ENCODE results near the gene MKI67.

MKI67 gene

DNA sequence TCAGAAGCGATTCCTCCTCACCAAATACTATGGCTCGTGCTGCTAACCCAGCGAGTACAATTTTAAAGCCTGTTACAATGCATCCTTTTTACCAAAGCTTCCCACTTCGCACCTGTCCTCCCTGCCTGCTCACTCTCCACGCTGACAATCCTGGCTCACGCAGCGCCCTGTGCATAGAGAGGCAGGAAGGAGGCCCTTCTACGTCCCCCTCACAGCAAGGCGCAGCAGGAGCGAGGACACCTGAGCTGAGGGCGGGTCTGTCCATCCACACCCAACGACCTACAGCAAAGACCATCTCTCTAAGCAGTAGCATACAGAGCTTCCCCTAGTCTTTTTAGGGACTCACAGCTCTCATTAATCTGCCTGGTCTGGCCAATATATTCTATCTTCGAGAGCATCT is 46.0 kb downstream of the MKI67 start:
- DNase-seq = no peak

GRCh38 chr10:128078136-128078969 is 47.9 kb downstream of the MKI67 start:
- DNase-seq = peak; percentile 57

- no peak for DNase-seq
Observed at GRCh38 chr10:128077155-128077875, 48.9 kb downstream of the MKI67 start.

GRCh38 chr10:128074589-128074988 is 51.6 kb downstream of the MKI67 start:
- DNase-seq = no peak

- no peak for DNase-seq
Observed at GRCh38 chr10:128073890-128074289, 52.3 kb downstream of the MKI67 start.

- no peak for DNase-seq
Observed at GRCh38 chr10:128072941-128073645, 53.1 kb downstream of the MKI67 start.

- DNase-seq = no peak
Observed at GRCh38 chr10:128072046-128072445, 54.2 kb downstream of the MKI67 start.

- DNase-seq = no peak
Observed at GRCh38 chr10:128071417-128071782, 54.8 kb downstream of the MKI67 start.

DNA sequence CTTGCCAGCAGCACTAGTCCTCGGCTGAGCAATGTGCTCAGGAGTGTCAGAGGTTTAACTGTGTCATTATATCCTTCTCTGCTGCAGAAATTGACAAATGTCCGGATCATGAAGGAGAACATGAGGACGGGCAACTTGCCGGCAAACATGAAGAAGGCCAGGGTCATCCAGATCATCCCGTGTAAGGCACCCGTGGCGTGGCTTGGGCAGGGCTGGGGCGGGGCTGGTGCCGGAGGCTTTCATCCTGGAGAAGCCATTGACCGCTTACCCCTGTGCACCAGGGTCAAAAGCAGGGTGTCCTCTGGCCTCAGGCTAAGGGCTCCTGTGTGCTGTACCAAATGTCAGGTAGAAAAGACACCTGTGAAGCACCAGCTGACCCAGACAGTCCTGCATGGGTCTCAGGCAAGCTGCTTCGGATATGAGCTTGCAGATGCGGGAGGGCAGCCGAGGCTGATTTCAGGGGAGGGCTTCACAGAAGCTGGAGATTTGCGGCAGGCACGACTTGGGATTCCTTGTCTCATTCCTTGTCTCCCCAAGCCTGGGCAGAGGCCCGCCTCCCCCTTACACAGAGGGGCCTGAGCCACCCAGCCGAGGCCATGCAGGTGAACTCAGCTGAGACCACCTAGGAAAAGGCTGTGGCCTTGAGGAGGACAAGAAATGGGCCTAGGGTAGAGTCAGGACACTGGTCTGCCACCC is 55.4 kb downstream of the MKI67 start:
- DNase-seq = no peak

- DNase-seq = no peak
Observed at GRCh38 chr10:128070161-128070560, 56.1 kb downstream of the MKI67 start.

- DNase-seq = peak; percentile 78
Observed at GRCh38 chr10:128069351-128070051, 56.7 kb downstream of the MKI67 start.

DNA sequence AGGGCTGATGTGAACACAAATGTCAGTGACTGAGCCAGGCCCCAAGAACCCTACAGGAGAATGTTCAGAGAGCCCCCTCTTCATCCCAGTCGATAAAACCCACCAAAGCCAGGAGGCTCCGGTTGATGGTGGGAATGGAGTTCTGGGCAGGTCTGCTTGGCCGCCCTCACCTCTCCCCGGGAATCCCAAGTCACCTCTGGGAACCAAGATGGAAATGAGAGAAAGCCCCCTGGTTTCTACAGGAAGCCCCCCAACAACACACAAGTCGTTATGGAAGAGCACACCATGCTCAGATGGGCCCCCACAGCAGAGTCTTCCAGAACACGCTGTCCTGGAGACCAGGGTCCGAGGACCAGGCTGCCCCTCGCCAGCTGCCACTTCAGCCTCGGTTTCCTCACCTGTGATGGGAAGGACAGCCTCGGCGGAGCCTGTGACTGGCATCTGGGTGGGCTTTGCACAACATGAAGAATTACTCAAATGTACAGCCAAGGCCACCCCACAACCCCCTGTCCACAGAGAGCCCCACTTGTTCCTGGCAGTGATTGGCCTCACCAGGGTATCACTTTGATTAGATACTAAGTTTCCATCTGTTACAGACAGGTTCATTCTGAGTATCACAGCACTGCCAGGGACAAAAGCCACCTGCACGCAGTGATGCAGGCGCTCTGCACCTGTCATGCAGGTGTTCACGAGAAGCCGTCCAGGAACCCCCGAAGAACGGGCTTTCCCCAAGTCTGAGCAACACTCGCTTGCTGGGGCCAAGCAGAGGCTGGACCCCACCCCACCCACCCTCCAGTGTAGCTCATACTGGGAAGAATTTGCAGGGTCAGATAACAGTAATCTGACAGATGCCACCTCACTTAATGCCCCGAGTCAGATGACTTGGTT is 57.6 kb downstream of the MKI67 start:
- DNase-seq = peak; percentile 13

GRCh38 chr10:128067691-128068397 is 58.4 kb downstream of the MKI67 start:
- DNase-seq = no peak

DNA sequence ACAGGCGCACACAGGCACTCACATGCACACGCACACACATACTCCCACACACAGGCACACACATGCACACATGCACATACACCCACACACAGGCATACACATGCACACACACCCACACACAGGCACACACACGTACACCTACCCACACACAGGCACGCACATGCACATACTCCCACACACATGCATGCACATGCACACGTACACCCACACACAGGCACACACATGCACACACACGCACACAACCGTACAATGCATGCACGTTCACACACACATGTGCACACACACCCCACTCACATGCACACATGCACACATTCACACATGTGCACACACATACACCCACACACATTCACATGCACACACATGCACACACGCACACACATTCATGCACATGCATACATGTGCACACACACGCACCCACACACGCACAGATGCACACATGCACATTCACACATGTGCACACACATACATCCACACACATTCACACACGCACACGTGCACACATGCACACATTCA is 59.3 kb downstream of the MKI67 start:
- DNase-seq = no peak

DNA sequence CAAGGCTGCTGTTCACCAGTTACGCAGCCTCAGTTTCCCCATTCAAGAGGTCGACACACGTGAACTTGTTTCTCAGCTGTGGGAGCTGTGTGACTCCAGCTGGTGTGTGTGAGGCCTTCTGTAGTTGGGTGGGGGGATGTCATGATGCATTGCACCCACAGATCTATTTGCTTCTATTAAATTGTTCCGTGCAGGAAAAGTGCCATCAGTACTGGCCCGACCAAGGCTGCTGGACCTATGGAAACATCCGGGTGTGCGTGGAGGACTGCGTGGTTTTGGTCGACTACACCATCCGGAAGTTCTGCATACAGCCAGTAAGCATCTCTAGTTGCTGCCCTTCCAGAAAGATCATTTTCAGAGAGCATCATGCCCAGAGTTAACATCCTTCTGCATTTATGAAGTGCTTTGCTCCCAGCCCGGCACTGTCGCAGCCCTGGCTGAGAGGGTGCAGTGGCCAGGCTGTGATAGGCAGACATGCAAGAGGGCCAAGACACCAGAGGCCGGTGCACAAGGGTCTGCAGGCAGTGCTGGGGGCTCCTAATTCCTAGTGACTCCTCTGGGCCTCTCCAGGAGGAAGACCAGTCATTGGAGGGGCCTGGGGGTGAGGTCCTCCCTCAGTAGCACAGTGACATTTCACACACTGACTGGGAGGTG is 60.2 kb downstream of the MKI67 start:
- no peak for DNase-seq

- DNase-seq = no peak
Observed at GRCh38 chr10:128064970-128065580, 61.1 kb downstream of the MKI67 start.

- DNase-seq = peak; percentile 66
Observed at GRCh38 chr10:128064108-128064969, 61.9 kb downstream of the MKI67 start.

GRCh38 chr10:128063736-128064107 is 62.5 kb downstream of the MKI67 start:
- DNase-seq = no peak

Data from activated T-cell treated with anti-CD3 and anti-CD28 coated beads, Interleukin-2, amount 50 U/mL, for 1 hour (primary cell).